Measurements from ENCODE around the gene ZBTB38.

ZBTB38 gene

DNA sequence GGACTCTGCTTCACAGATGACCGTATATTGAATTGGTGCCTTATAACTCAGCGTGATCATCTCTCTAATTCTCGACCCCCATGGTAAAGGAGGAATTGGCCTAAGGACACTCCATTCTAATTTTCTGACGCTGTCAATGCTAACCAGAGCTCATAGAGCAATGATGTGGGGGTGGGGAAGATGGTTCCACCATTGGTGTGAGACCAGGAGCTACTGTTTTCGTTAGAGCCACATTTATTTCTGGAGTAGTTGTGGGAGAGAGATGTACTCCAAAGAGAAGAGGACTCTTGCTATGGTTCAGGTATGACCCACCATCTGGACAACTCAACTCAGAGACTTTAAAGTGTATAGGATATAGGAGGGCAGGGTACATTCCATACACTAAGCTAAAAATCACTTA is 16.3 kb downstream of the ZBTB38 start:
- in situ Hi-C loops (cut with MboI; ENCODE audit: low sequenced_read_pairs): no loop called here

DNA sequence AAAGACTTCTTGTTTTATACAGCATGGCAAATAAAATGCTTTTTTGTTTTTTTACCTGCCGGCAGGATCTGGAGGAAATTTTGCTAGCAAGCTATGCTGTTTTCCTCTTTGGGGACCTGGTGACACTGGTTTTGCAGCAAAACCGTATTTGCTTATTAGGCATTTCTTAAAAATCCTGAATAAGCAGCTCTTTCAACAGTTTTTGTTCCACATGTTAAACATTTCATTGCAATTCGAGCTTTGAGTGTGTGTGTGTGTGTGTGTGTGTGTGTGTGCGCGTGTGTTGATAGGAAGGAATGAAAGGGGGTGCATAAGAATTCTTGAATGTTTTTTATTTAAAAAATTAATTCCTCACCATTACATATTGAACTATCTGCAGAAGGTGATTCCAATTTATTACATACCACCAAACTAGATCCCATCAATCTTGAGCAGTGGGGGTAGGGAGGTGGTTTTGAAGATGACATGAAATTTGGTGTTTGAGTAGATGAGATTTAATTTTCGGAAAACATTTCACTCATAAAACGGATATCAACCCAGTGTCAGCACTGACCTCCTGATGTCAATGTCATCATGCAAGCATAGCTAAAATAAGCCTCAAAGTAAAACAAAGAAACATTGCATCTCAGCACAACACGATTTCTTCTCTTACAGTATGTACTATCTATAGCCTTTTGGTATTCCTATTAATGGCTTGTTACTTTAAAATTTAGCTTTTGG is 17.3 kb downstream of the ZBTB38 start:
- in situ Hi-C loops (cut with MboI; ENCODE audit: low sequenced_read_pairs): no loop called here

DNA sequence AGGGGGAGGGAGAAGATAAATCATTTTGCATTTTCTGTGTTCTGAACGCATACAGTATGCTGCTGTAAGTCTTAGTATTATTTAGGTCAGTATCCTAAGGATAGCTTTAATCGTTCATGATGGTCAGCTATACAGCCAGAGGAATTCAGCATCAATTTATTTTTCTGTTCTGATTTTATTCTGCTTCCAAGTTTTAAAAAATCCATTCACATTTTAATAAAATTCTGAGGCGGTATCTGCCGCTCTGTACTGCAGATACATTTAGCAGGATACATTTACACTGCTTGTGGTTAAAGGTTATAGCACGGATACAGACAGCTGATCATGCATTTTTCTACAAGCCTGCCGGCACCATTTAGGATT is 17.8 kb downstream of the ZBTB38 start:
- in situ Hi-C loops (cut with MboI; ENCODE audit: low sequenced_read_pairs): no loop called here

DNA sequence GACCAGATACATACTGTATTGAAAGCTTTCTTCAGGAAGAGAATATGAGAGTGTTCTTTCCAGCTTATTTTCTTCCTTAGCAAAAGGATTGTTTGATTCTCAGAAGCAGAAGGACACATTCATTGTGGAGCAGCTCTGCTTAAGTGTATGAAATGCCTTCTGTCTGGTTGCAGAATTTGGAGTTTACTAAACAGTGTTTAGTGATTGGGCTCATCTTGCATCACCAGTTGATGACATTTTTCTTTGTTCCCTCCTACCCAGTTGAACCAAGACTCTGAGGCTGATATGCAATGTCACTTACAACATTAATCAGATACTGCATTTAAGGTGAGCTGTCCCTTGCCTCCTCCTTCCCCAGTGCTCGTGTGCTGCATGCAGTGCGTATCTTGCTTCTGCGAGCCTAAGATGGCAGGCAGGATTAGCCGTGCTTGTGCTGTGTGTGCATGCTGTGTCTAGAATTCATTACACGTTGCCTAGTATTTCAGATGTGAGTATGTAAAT is 18.4 kb downstream of the ZBTB38 start:
- in situ Hi-C loops (cut with MboI; ENCODE audit: low sequenced_read_pairs): no loop called here

DNA sequence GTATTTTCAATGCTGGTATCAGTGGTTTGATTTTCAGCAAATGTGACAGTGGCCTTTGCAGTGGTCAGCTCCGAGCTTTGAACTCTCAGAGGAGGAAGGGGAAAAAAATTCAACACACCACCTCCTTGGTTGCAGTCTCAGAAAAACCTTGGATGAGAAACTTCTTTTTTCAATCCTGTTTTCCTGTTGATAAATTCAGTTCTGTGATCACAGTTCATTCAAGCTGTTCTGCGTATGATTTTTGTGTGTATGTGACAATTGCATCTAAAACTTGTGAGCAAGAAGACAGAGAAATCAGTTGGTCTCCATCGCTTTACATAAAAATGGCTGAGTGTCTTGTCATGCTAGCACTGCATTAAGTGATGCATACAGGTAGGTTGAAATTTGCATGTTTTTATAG is 19.2 kb downstream of the ZBTB38 start:
- in situ Hi-C loops (cut with MboI; ENCODE audit: low sequenced_read_pairs): no loop called here

DNA sequence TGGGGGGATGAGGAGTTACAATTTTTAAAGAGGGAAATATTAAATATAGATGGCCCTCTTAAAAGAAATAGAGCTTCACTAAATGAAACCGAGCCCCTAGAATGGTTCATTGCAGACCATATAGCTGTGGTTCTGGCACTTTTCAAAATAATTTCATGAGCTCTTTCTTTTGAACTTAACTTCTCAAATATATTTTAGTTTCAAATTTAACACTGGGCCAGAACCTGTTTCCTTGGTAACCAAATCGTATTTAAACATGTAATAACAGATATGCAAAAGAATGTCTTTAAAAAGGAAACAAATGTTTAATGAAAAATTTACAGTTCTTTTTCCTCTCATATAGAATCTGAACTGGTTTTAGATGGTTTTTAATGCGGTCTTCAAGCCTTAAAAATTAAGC is 20.1 kb downstream of the ZBTB38 start:
- in situ Hi-C loops (cut with MboI; ENCODE audit: low sequenced_read_pairs): no loop called here

DNA sequence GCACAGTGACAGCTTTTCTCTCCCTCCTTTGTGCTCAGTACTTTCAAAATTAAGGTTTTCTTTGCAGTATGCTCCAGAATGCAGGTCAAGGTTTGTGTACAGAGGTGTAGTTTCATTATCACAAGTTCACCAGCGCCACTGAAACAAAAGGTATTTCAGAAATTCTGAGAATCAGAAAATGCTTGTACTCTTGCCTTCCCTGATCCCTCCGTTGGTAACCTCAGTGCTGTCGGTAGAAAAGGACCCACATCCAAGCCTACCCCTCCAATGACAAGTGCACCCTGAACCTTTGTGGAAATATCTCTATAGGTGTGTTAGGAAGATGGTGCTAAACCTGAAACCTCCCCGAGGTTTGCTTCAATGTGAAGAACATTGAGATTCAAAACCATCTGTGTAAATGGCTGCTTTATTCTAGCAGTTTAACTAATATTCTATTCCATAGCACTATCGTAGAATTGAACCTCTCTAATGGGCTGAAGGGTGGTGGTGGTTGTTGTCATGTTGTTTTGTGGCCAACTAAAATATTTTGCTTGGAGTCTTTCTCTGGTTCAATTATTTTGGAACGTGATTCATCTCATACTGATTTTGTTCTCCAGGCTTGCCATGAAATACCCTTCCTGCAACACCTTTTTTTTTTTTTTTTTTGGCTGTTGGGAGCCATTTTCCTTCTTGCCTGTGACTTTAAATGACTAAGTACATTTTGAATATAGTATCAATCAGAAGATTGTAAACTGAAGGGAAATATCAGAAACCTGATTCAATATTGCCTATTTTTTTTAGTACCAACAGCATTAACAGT is 20.7 kb downstream of the ZBTB38 start:
- in situ Hi-C loops (cut with MboI; ENCODE audit: low sequenced_read_pairs): no loop called here

DNA sequence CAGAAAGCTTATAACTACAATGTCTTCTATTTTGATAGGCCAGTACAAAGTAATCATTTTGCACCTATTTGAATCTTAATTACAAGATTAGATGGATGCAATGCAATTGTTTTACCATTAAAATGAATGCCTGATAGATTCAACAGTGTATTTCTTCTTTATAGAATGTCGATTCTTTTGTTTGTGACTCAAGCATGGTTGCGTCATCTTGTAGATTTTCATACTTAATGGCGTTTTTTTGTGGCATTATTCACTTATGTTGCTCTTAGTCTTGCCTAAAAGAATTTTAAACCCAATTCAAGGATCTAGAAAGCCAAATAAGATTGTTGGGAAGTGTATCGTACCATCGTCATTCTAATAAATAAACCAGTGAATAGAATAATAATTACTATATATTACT is 21.4 kb downstream of the ZBTB38 start:
- in situ Hi-C loops (cut with MboI; ENCODE audit: low sequenced_read_pairs): no loop called here

DNA sequence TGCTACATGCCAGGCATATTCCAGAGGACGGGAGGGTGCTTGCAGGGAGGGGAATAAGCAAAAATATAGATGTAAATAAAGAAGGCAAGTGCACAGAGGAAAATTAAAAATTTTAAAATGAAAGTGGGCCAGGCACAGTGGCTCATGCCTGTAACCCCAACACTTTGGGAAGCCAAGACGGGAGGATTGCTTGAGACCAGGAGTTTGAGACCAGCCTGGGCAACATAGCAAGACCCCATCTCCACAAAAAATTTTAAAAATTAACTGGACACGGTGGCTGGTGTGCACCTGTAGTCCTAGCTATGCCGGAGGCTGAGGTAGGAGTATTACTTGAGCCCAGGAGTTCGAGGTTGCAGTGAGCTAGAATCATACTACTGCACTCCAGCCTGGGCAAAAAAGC is 22.4 kb downstream of the ZBTB38 start:
- in situ Hi-C loops (cut with MboI; ENCODE audit: low sequenced_read_pairs): no loop called here

DNA sequence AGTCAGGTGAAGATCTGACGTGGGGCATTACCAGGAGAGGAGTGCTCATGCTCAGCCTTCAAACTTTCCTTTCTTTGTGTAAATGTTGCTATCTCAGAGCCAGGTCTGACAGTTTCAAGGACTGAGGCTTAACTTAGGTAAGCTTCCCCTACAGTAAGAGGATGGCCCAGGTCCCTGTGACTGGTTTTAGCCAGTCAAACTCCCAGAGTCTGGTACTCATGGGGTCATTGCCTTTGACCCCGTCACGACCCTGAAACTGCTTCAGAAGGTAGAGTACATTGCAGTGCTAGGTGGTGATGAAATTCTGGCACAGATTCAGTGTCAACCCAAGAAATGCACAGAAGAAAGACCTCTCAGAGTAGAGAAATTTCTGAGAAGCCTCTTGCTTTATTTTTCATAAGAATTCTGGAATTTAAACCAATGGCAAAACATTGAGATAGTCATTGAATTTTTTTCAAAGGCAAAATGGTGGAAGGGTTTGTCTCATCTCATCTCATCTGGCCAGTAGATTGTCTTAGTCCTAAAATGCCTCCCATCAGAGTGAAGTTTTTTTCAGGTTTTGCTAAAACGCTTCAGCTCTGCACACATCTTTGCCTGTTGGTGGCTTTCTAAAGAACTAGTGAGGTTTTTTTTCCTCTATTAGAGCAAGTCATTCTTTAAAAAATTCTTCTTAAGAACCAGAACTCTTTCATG is 23.1 kb downstream of the ZBTB38 start:
- in situ Hi-C loops (cut with MboI; ENCODE audit: low sequenced_read_pairs): no loop called here

DNA sequence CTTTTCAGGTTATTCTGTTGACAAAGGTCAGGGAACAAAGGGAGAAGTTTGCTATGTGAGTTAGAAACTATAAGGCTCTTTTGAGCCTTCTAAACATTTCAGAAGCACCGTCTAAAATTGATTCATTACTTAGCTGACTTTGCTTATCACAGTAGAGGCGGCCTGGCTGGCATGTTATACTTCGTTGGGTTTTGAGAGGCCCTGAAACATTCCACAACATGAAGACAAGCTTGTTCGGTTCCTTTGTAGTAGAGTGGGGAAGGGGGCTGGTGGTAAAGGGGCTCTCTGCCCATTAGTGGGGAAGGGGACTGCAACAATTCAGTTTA is 23.6 kb downstream of the ZBTB38 start:
- in situ Hi-C loops (cut with MboI; ENCODE audit: low sequenced_read_pairs): no loop called here

DNA sequence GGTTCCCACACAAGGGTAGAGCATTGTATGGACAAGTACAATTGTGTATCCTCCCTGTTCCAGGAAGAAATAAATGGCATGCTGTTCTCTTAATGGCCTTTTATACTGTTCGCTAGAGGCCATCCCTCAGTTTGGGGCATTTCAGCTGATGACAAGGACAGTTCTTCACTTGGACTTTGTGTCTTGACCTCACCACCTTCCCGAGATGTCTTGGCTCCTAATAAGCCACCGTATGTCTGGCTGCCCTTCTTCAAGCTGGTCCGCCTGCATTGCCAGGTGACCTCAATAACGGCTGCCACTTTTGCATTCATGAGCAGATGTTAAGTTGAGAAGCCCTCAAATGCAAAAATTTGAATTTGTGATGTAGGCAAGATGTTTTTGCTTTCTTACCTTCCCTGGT is 24.1 kb downstream of the ZBTB38 start:
- in situ Hi-C loops (cut with MboI; ENCODE audit: low sequenced_read_pairs): no loop called here

DNA sequence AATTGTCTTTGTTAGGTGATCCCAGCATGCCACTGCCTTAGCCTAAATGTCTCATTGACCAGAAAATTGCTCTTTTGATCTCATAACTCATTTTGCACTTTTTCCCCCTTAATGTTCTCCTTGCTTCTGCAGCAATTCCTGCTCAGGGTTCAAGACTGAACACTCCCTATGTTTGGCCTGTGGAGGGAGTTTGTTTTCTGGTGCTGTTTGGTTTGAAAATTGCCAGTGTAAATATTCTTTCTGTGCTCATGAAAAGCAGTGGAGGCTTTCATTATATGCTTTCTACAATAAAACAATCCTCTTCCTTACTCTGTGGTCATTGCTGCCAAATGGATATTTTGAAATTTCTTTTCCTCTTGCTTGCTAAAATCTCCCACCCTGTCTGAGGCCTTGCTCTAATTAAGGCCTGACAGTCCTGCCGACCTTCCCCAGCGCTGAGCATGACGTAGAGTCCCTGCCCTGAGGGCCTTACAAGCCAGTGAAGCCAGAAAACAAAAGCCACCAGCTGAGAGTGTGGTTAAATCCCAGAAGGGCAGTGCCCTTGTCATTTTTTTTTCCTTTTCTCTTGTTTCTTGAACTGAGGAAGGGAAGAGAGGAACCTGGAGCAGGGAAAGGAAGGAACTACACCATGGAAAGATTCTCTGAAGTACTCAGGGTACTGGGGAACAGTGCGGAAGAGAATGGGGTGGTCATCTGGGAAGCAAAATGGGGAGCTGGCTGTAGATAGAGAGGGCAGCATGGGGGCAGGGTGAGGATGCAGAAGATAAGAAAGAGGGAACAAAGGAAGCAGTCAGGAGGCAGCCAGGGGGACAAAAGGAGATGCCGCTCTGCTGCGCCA is 24.8 kb downstream of the ZBTB38 start:
- in situ Hi-C loops (cut with MboI; ENCODE audit: low sequenced_read_pairs): no loop called here

DNA sequence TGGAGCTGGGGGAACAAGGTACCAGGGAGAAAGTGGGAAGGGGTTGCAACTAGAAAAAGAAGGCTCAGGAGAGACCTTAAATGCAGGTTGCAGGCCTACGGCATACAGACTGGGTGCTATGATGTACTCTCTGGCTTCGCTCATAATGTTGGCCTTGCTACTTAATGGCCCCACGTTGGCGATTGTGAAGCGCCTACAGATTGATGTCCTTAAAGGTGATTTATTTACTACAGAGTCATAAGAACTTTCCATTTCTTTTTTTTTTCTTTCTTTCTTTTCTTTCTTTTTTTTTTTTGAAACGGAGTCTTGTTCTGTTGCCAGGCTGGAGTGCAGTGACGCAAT is 25.4 kb downstream of the ZBTB38 start:
- in situ Hi-C loops (cut with MboI; ENCODE audit: low sequenced_read_pairs): no loop called here

DNA sequence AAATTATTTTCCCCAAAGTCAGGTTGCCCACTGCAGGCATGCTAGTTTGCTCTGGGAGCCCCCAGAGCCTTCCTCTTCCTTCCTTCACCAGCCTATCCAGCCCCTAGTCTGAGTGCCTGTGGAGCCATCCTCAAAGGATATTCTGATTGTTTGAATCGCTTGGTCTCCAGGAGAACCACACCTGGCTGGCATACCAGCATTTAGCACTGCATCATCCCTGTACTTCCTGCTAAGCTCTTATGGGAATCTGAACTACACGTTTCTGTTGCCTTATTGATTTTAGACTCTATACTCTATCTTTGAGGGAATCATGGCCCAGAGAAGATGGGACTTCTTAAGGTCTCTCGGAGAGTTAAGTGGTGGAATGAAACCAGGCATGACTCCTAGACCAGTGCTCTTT is 26.3 kb downstream of the ZBTB38 start:
- in situ Hi-C loops (cut with MboI; ENCODE audit: low sequenced_read_pairs): no loop called here

DNA sequence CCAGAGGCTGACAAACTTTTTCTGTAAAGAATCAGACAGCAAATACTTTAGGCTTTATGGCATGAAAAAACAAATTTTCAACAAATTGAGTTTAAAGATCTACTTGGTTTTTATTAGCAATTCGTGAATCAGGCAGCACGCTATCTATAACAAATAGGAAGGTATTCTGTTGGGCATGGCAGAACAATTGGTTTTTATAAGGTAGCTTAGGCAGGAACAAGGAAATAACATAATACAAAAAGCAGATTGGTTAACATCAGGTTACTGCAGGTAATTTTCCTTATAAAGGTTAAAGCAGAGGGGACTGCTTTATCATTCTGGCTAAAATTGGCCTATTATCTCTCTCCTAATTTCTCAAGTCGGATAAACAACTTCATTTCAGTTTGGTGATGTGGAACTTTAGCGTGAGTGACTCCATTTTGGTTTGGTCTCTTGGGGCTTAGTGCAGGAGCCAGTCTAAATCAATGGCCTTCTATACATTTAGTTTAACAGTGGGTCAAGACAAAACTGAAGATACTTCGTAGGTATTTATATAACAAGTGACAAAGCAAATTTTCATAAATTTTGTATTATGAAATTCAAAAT is 26.8 kb downstream of the ZBTB38 start:
- in situ Hi-C loops (cut with MboI; ENCODE audit: low sequenced_read_pairs): no loop called here

DNA sequence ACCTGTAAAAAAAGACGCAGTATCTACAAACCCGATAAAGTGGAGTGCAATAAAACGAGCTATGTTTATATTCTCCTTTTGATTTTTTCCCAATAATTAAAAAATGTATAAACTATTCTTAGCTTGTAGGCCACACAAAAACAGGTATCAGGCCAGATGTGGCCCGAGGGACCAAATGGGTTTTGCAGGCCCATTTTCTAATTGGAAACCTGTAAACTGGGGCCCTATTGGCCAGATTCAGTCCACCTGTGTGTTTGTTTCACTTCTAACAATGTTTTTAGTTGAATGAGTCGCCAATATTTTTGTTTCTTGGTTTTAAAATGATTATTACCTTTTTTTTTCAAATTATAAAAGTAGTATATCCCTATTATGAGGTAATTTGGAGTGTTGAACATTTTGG is 29.7 kb downstream of the ZBTB38 start:
- in situ Hi-C loops (cut with MboI; ENCODE audit: low sequenced_read_pairs): no loop called here

DNA sequence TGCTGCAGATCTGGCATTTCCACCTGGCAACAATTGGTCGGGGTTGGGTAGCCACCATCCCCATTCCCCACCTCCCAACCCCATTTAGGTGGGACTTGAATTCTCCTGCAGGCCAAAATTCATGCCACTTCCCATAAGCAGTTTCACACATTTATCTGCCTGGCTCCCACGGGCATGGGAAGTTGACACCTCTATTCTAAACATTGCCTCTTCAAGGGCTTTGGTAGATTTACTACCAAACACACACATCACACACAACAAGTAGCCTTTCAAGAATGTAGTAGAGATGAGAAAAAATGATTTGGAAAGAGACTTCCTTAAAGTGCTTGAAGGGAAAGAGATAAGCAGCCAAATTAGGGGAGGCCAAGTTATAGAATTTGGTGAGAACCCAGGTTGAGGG is 30.9 kb downstream of the ZBTB38 start:
- in situ Hi-C loops (cut with MboI; ENCODE audit: low sequenced_read_pairs): no loop called here

DNA sequence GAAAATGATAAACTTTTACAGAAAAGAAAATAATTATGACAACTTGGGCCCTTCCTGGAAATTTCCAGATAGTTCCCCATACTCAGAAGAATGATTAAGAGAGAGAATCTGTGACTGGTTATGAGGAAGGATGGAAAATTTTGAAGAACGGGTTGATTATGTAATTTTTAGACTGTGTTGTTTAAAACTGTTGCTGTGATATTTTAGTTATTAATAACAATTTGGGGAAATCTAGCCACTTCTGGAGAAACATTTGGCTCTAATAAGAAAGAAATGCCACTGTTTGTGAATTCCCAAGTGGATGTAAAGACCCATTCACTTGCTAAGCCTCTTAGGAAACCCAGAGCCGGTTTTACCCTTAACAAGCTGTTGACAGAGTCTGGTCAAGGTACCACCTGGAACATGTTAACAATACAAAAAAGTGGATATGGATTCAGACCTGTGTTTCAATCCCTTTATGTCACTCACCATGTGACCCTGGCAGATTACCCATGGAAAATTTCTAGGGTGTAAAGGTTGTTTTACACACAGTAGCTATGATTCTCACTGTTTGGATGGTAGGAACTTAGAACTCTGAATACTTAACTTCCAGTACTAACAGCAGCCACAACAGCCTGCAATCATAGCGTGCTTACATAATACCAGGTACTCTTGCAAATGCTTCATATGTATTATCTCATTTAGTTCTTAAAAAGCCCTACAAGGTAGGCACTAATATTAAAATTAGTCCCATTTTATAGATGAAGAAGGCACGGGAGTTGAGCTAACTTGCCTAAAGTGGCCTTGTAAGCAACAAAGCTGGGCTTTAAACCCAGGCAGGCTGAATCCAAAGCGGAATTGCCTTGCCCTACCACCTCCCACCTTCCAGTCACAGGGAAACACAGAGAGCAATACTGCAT is 32.0 kb downstream of the ZBTB38 start:
- in situ Hi-C loops (cut with MboI; ENCODE audit: low sequenced_read_pairs): no loop called here

DNA sequence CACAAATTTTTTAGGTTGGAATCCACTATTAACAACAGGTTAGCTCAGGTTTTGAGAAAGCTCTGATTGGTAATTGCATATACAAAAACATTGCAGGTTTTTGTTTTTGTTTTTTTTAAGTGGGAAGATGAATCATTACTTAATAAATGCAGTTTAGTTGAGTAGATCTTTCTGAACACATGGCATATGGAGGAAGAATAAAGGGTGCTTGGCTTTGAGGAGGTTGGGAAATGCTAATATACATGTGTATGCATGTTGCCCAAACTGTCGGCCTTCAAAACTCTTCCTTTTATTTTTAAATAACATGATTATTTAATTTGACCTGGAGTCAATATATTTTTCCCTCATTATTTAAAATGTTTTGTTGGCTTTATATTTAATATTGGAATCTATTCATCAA is 32.8 kb downstream of the ZBTB38 start:
- in situ Hi-C loops (cut with MboI; ENCODE audit: low sequenced_read_pairs): no loop called here

Measured in HL-60/S4 (cell line).